Liver (tissue), 9 donors: ENCODE measurements around the gene TRIO. TPM values are rescaled to one million over a fixed set of nuclear protein-coding genes. Genes with fewer than 3 reads are reported as not detected.

Experiments
- DNase-seq: peaks from one replicate; pipeline ENCODE4 v3.0.0-alpha.2; 2017; ENCODE audit warnings: low spot score
- H3K27ac ChIP-seq, 2 donors: one replicate each; pipeline ENCODE4 v1.7.0; 2013; ENCODE audit warnings: inconsistent platforms in 2 of 2, low read length in 2 of 2, control low read depth in 1 of 2, low read depth in 1 of 2, mild to moderate bottlenecking in 1 of 2
- H3K27me3 ChIP-seq, 4 donors: one replicate each; pipeline versions ENCODE4 v1.6.1 to v1.7.0; 2013; ENCODE audit warnings: low read length in 3 of 4, inconsistent platforms in 1 of 4, mild to moderate bottlenecking in 1 of 4, moderate library complexity in 1 of 4; ENCODE audit not compliant: control insufficient read depth in 4 of 4, insufficient read depth in 4 of 4
- H3K36me3 ChIP-seq, 4 donors: one replicate each; pipeline versions ENCODE4 v1.6.1 to v1.7.0; 2013; ENCODE audit warnings: low read length in 3 of 4, mild to moderate bottlenecking in 3 of 4, low read depth in 1 of 4, moderate library complexity in 1 of 4; ENCODE audit not compliant: control insufficient read depth in 4 of 4, insufficient read depth in 3 of 4
- H3K4me1 ChIP-seq, 4 donors: one replicate each; pipeline versions ENCODE4 v1.6.1 to v1.7.0; 2013; ENCODE audit warnings: low read length in 3 of 4, mild to moderate bottlenecking in 3 of 4, moderate library complexity in 1 of 4; ENCODE audit not compliant: control insufficient read depth in 4 of 4, insufficient read depth in 4 of 4
- H3K4me3 ChIP-seq, 3 donors: one replicate each; pipeline versions ENCODE4 v1.6.1 to v1.7.0; 2013; ENCODE audit warnings: low read length in 3 of 3, control low read depth in 1 of 3, low read depth in 1 of 3, mild to moderate bottlenecking in 1 of 3
- H3K9ac ChIP-seq, 2 donors: one replicate each; pipeline ENCODE4 v1.7.0; 2013; ENCODE audit warnings: low read length in 2 of 2, mild to moderate bottlenecking in 2 of 2, moderate library complexity in 2 of 2, control low read depth in 1 of 2, low read depth in 1 of 2
- H3K9me3 ChIP-seq, 4 donors: one replicate each; pipeline versions ENCODE4 v1.6.1 to v1.7.0; 2013; ENCODE audit warnings: low read length in 3 of 4; ENCODE audit not compliant: control insufficient read depth in 4 of 4
- EGR1 ChIP-seq, 2 donors: IDR thresholded peaks; 2 replicates each; pipeline ENCODE4 v1.6.1; 2016 to 2018; ENCODE audit warnings: antibody characterized with exemption in 2 of 2, low read depth in 2 of 2
- FOXA1 ChIP-seq: IDR thresholded peaks from 2 replicates; pipeline ENCODE4 v1.6.1; 2016; ENCODE audit warnings: antibody characterized with exemption
- FOXA2 ChIP-seq: IDR thresholded peaks from 2 replicates; pipeline ENCODE4 v1.6.1; 2016; ENCODE audit warnings: antibody characterized with exemption
- GABPA ChIP-seq, 2 donors: IDR thresholded peaks in 1 of 2; conservative IDR thresholded peaks in 1 of 2; 2 replicates each; pipeline ENCODE4 v1.6.1; 2016; ENCODE audit warnings: antibody characterized with exemption in 2 of 2, mild to moderate bottlenecking in 1 of 2, moderate library complexity in 1 of 2
- HNF4A ChIP-seq, 2 donors: conservative IDR thresholded peaks; 2 replicates each; pipeline ENCODE4 v1.6.1; 2016; ENCODE audit warnings: antibody characterized with exemption in 2 of 2, mild to moderate bottlenecking in 2 of 2
- HNF4G ChIP-seq: IDR thresholded peaks from 2 replicates; pipeline ENCODE4 v1.6.1; 2016; ENCODE audit warnings: antibody characterized with exemption
- JUND ChIP-seq, 2 donors: IDR thresholded peaks; 2 replicates each; pipeline ENCODE4 v1.6.1; 2016; ENCODE audit warnings: antibody characterized with exemption in 2 of 2
- NR2F2 ChIP-seq: IDR thresholded peaks from 2 replicates; pipeline ENCODE4 v1.6.1; 2016; ENCODE audit warnings: antibody characterized with exemption
- RAD21 ChIP-seq, 2 donors: IDR thresholded peaks; 2 replicates each; pipeline ENCODE4 v1.6.1; 2016; ENCODE audit warnings: antibody characterized with exemption in 2 of 2, mild to moderate bottlenecking in 2 of 2
- RXRA ChIP-seq, 2 donors: IDR thresholded peaks; 2 replicates each; pipeline ENCODE4 v1.6.1; 2017 to 2018; ENCODE audit warnings: antibody characterized with exemption in 2 of 2, mild to moderate bottlenecking in 1 of 2
- SP1 ChIP-seq: IDR thresholded peaks from 2 replicates; pipeline ENCODE4 v1.6.1; 2018; ENCODE audit warnings: antibody characterized with exemption, mild to moderate bottlenecking
- TAF1 ChIP-seq: conservative IDR thresholded peaks from 2 replicates; pipeline ENCODE4 v1.6.1; 2016; ENCODE audit warnings: antibody characterized with exemption, mild to moderate bottlenecking
- YY1 ChIP-seq: IDR thresholded peaks from 2 replicates; pipeline ENCODE4 v1.6.1; 2016; ENCODE audit warnings: antibody characterized with exemption, mild to moderate bottlenecking
- WGBS: extraction: QIAGEN DNeasy Blood & Tissue Kit; methylation state at CpG from one replicate; pipeline ENCODE4 v1.1.7; 2013; 5-methylcytosine and 5-hydroxymethylcytosine counted together
- polyA plus RNA-seq, 2 donors: library from polyadenylated mRNA; stranded (reverse) in 1 of 2; unstranded in 1 of 2; fragments of 200-250 nt in 1 of 2; fragments of >200 nt in 1 of 2; fragmentation: Nextera tagmentation in 1 of 2; extraction: Ambion mirVana in 1 of 2; gene quantifications; one replicate each; pipeline versions ENCODE4 v1.2.1 to v1.2.3, GENCODE V29; 2013 to 2015
- total RNA-seq, 2 donors: library from RNA; depleted of rRNA; stranded (reverse); fragments of >200 nt; gene quantifications; one replicate each; pipeline ENCODE4 v1.2.3, GENCODE V29; 2014
- TF ChIP-seq, protein P1 (sequence below): IDR thresholded peaks from 2 replicates; pipeline ENCODE4 v1.6.1; 2016; ENCODE audit warnings: antibody characterized with exemption
- TF ChIP-seq, protein P2 (sequence below): IDR thresholded peaks from 2 replicates; pipeline ENCODE4 v1.6.1; 2016; ENCODE audit warnings: antibody characterized with exemption
- TF ChIP-seq, protein P3 (sequence below): fragments of 150-350 bp; IDR thresholded peaks from 2 replicates; pipeline ENCODE4 v1.5.1; 2017; ENCODE audit warnings: improper control_type of control experiment, low read depth, low read length; ENCODE audit not compliant: missing input control
- TF ChIP-seq, protein P4 (sequence below): IDR thresholded peaks from 2 replicates; pipeline ENCODE4 v1.6.1; 2016; ENCODE audit warnings: antibody characterized with exemption
- TF ChIP-seq, protein P5 (sequence below): IDR thresholded peaks from 2 replicates; pipeline ENCODE4 v1.6.1; 2016; ENCODE audit warnings: antibody characterized with exemption, mild to moderate bottlenecking
- donor health status: healthy.
- donor health status: healthy.
- donor health status: healthy.
- donor health status: healthy.
- donor health status: healthy.

Gene TRIO
- total and polyA plus RNA-seq, 4 donors, result 8.5 to 86.2 (median 16.0) TPM

DNA sequence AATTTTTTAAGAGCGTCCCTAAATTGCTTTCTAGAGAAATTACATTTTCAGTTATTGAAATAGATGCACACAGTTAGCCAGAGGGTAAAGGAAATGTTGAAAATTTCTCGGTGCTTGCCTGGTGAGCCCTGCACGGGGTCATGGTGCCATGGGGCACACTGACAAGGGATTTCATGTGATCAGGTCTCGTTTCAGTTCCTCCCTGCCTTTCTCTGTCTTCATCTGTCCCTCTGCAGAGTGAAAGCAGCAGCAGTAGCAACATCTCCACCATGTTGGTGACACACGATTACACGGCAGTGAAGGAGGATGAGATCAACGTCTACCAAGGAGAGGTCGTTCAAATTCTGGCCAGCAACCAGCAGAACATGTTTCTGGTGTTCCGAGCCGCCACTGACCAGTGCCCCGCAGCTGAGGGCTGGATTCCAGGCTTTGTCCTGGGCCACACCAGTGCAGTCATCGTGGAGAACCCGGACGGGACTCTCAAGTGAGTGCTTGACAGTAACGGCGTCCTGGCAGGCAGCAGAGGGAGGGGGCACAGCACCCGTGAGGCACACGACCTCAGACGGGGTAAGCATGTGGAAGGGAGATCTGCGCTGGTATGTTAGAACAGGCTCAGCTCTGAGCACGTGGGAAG, 349.3 kb downstream of the TRIO start:
- no peaks in the 10 kb centered on the region for H3K27me3 ChIP-seq
- no peak overlapping the region for H3K9ac ChIP-seq
- H3K27ac ChIP-seq, result no peak overlapping the region
- DNase-seq, result no peak
- no peaks in the 10 kb centered on the region for H3K4me1 ChIP-seq
- no peak overlapping the region for H3K4me3 ChIP-seq
- TF ChIP-seq EGR1 (IDR thresholded peaks at IDR 0.05; ENCODE audit: low read depth in 2 of 2), result no peak
- no peak for TF ChIP-seq HNF4A (conservative IDR thresholded peaks at IDR 0.05)
- no peak for TF ChIP-seq SP1
- TF ChIP-seq YY1, result no peak
- no peak for TF ChIP-seq FOXA2
- no peak for TF ChIP-seq NR2F2
- TF ChIP-seq JUND (IDR thresholded peaks at IDR 0.05), result no peak
- no peak for TF ChIP-seq GABPA (IDR thresholded peaks at IDR 0.05 in 1 of 2, conservative IDR thresholded peaks at IDR 0.05 in 1 of 2)
- TF ChIP-seq RAD21 (IDR thresholded peaks at IDR 0.05), result no peak
- no peak for TF ChIP-seq RXRA (IDR thresholded peaks at IDR 0.05)
- TF ChIP-seq, protein P1, sequence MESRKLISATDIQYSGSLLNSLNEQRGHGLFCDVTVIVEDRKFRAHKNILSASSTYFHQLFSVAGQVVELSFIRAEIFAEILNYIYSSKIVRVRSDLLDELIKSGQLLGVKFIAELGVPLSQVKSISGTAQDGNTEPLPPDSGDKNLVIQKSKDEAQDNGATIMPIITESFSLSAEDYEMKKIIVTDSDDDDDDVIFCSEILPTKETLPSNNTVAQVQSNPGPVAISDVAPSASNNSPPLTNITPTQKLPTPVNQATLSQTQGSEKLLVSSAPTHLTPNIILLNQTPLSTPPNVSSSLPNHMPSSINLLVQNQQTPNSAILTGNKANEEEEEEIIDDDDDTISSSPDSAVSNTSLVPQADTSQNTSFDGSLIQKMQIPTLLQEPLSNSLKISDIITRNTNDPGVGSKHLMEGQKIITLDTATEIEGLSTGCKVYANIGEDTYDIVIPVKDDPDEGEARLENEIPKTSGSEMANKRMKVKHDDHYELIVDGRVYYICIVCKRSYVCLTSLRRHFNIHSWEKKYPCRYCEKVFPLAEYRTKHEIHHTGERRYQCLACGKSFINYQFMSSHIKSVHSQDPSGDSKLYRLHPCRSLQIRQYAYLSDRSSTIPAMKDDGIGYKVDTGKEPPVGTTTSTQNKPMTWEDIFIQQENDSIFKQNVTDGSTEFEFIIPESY, result no peak
- no peak for TF ChIP-seq FOXA1
- TF ChIP-seq, protein P2, sequence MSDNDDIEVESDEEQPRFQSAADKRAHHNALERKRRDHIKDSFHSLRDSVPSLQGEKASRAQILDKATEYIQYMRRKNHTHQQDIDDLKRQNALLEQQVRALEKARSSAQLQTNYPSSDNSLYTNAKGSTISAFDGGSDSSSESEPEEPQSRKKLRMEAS, result no peak
- no peak for TF ChIP-seq HNF4G
- TF ChIP-seq, protein P3, sequence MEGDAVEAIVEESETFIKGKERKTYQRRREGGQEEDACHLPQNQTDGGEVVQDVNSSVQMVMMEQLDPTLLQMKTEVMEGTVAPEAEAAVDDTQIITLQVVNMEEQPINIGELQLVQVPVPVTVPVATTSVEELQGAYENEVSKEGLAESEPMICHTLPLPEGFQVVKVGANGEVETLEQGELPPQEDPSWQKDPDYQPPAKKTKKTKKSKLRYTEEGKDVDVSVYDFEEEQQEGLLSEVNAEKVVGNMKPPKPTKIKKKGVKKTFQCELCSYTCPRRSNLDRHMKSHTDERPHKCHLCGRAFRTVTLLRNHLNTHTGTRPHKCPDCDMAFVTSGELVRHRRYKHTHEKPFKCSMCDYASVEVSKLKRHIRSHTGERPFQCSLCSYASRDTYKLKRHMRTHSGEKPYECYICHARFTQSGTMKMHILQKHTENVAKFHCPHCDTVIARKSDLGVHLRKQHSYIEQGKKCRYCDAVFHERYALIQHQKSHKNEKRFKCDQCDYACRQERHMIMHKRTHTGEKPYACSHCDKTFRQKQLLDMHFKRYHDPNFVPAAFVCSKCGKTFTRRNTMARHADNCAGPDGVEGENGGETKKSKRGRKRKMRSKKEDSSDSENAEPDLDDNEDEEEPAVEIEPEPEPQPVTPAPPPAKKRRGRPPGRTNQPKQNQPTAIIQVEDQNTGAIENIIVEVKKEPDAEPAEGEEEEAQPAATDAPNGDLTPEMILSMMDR, result no peak
- TF ChIP-seq, protein P4, sequence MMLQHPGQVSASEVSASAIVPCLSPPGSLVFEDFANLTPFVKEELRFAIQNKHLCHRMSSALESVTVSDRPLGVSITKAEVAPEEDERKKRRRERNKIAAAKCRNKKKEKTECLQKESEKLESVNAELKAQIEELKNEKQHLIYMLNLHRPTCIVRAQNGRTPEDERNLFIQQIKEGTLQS, result no peak
- TF ChIP-seq, protein P5, sequence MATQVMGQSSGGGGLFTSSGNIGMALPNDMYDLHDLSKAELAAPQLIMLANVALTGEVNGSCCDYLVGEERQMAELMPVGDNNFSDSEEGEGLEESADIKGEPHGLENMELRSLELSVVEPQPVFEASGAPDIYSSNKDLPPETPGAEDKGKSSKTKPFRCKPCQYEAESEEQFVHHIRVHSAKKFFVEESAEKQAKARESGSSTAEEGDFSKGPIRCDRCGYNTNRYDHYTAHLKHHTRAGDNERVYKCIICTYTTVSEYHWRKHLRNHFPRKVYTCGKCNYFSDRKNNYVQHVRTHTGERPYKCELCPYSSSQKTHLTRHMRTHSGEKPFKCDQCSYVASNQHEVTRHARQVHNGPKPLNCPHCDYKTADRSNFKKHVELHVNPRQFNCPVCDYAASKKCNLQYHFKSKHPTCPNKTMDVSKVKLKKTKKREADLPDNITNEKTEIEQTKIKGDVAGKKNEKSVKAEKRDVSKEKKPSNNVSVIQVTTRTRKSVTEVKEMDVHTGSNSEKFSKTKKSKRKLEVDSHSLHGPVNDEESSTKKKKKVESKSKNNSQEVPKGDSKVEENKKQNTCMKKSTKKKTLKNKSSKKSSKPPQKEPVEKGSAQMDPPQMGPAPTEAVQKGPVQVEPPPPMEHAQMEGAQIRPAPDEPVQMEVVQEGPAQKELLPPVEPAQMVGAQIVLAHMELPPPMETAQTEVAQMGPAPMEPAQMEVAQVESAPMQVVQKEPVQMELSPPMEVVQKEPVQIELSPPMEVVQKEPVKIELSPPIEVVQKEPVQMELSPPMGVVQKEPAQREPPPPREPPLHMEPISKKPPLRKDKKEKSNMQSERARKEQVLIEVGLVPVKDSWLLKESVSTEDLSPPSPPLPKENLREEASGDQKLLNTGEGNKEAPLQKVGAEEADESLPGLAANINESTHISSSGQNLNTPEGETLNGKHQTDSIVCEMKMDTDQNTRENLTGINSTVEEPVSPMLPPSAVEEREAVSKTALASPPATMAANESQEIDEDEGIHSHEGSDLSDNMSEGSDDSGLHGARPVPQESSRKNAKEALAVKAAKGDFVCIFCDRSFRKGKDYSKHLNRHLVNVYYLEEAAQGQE, result no peak
- TF ChIP-seq TAF1, result no peak
- peaks cover 9 to 67% (median 31%) of the 10 kb centered on the region in 4 donors for H3K36me3 ChIP-seq
- WGBS, result 92% methylated on average over 21 of the region's 21 CpGs
- no peaks in the 10 kb centered on the region for H3K9me3 ChIP-seq
